Omental fat pad (tissue), 4 donors: ENCODE measurements around the gene TLE6. TPM values are rescaled to one million over a fixed set of nuclear protein-coding genes. Genes with fewer than 3 reads are reported as not detected.

Experiments used
- ATAC-seq: fragments of 150-250 bp; one replicate; pipeline ENCODE4 v1.9.1; 2016; ENCODE audit warnings: mild to moderate bottlenecking, moderate library complexity; ENCODE audit not compliant: low FRiP score
- DNase-seq: peaks from one replicate; pipeline ENCODE4 v3.0.0-alpha.2; 2019; ENCODE audit warnings: low spot score
- total RNA-seq, 4 donors: library from RNA; depleted of rRNA; stranded (reverse); fragments of >200 nt; gene quantifications; one replicate each; pipeline ENCODE4 v1.1.0, GENCODE V29; 2016
- TF ChIP-seq, protein P1 (sequence below), 3 donors: fragments of 450-650 bp; IDR thresholded peaks; one replicate each; pipeline ENCODE4 v1.5.1; 2016 to 2017; ENCODE audit warnings: antibody characterized with exemption in 3 of 3, mild to moderate bottlenecking in 3 of 3, moderate library complexity in 2 of 3

TLE6 gene
- total RNA-seq, 4 donors from 2014 or later = 0.36 to 2.8 (median 1.7) TPM

DNA sequence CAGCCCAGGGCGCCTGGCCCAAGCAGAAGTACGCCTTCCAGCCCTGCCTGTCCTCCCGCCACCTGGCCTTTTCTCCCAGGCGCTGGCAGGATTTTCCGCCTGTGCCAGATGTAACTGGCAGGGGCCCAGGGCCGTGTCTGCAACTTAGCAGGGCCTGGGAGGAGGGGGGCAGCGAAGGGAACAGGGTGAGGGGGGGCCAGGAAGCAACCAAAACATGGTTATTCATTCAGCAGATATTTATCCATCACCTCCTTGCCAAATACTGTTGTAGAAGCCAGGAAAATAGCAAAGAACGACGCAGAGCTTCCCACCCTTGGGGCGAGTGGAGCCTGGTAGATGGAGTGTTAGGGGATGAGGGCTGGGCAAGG lies 5.6 kb downstream of the TLE6 start:
- TF ChIP-seq, protein P1, sequence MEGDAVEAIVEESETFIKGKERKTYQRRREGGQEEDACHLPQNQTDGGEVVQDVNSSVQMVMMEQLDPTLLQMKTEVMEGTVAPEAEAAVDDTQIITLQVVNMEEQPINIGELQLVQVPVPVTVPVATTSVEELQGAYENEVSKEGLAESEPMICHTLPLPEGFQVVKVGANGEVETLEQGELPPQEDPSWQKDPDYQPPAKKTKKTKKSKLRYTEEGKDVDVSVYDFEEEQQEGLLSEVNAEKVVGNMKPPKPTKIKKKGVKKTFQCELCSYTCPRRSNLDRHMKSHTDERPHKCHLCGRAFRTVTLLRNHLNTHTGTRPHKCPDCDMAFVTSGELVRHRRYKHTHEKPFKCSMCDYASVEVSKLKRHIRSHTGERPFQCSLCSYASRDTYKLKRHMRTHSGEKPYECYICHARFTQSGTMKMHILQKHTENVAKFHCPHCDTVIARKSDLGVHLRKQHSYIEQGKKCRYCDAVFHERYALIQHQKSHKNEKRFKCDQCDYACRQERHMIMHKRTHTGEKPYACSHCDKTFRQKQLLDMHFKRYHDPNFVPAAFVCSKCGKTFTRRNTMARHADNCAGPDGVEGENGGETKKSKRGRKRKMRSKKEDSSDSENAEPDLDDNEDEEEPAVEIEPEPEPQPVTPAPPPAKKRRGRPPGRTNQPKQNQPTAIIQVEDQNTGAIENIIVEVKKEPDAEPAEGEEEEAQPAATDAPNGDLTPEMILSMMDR (IDR thresholded peaks at IDR 0.05) = no peak
- DNase-seq = peak; percentile 62
- ATAC-seq = peak; percentile 83

DNA sequence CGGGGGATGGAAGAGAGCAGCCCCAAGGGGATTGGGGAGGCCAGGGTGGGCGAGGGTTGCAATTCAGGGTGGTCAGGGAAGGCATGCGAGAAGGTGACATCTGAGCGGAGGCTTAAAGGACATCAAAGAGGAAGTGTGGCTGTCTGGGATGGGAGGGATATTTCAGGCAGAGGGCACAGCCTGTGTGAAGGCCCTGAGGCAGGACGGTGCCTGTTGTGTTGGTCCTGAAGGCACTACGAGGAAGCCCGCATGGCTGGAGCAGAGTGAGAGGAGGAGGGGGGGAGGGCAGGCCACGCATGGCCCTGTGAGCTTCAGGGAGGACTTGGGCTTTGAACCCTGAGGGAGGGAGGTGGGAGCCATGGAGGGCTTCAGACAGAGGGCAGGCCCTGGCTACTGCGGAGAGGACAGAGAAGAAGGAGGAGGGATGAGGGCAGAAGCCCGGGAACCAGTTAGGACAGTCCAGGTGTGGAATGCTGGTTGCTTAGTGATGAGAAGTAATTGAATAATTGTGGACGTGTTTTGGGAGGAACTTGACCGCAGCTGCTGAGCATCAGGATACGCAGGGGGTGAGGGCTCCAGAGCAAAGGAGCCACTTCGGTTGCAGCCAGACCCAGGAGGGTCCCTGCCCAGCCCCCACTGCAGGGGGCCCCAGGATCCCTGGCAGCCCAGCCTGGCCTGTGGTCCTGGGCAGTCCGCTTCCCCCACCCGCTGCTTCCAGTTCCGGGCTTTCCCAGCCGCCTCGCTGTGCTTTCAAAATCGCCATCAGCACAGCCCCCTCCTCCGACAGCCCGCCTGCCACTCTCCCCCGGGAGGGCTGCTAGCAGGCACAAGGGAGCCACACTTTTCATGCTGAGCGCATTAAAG lies 6.2 kb downstream of the TLE6 start:
- TF ChIP-seq, protein P1 (IDR thresholded peaks at IDR 0.05) = no peak
- DNase-seq (no peak), ATAC-seq (peak; percentile 50)

DNA sequence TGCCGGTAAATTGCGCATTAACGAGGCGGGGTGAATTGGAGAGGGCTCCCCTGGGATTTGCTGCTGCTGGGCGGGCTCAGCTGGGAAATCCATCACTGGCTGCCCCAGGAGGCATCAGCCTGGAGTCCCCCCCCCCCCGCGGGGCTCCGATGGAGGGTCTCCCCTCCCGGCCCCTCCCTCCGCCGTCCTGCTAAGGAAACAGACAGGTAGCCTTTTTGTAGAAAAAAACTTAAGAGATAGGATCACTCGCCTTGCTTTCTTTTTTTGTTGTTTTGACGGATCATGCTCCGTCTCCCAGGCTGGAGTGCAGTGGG lies 6.8 kb downstream of the TLE6 start:
- no peak for ATAC-seq
- DNase-seq = no peak
- TF ChIP-seq, protein P1 (IDR thresholded peaks at IDR 0.05) = no peak

DNA sequence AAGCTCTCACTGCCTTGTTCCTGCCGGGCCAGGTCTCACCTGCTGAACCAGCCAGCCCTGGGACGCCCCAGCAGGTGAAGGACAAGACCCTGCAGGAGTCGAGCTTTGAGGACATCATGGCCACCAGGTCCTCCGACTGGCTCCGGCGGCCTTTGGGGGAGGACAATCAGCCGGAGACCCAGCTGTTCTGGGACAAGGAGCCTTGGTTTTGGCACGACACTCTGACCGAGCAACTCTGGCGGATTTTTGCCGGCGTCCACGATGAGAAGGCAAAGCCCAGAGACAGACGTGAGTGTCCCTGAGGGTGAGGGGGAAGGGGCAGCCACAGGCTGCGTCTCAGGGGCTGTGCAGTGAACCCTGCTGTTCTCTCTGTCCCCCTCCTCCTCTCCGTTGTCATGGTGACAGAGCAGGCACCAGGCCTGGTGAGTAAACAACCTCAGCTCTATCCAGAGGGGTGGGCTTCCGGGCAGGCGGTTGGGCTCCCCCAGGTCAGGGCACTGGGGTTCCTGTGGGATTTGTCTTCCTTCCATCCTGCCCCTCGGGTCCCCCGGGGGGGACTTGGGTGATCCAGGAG lies 9.7 kb downstream of the TLE6 start:
- DNase-seq (no peak), ATAC-seq (no peak)
- TF ChIP-seq, protein P1 (IDR thresholded peaks at IDR 0.05) = no peak

DNA sequence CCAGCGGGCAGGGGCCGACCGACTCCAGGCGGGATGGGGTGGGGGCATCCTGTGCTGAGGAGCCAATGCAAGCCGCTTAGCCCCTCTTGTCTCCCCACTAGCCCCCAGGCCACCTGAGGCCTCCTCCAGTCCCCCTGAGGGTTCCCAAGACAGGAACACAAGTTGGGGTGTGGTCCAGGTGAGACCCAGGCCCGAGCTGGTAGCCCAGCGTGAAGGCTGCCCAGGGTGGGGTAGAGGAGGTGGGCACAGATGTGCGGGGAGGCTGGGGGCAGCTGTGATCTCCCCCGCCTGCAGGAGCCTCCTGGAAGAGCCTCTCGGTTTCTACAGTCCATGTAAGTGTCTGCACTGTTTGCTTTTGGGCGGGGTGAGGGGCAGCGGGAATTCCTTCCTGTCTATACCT lies 10.4 kb downstream of the TLE6 start:
- ATAC-seq (no peak), DNase-seq (no peak)
- TF ChIP-seq, protein P1 (IDR thresholded peaks at IDR 0.05) = no peak

DNA sequence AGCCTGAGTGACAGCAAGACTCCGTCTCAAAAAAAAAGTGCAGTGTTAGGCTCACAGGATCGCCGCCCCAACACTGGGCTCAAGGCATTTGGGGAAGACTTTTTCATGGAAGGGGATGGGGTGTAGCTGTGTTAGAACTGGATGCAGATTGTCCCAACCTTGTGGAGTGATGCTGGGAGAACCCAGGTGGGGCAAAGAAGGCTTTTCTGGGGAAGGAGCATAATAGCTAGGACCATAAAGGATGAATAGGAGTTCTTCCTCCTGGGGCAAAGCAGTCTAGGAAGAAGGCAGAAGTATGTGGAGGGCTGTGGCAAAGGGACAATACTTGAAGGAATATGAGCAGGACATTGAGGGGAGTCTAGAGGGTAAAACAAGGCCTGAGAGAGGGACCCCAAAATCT lies 11.2 kb downstream of the TLE6 start:
- TF ChIP-seq, protein P1 (IDR thresholded peaks at IDR 0.05) = no peak
- no peak for ATAC-seq
- no peak for DNase-seq
